GM19351 (cell line): ENCODE measurements around the gene SETX.

ENCODE experiments used
- ATAC-seq: cut with Tn5 transposase; IDR thresholded peaks from one replicate; pipeline ENCODE4 v1.9.1; 2021; ENCODE audit warnings: mild to moderate bottlenecking, moderate library complexity; ENCODE audit not compliant: unreplicated experiment

The SETX gene

DNA sequence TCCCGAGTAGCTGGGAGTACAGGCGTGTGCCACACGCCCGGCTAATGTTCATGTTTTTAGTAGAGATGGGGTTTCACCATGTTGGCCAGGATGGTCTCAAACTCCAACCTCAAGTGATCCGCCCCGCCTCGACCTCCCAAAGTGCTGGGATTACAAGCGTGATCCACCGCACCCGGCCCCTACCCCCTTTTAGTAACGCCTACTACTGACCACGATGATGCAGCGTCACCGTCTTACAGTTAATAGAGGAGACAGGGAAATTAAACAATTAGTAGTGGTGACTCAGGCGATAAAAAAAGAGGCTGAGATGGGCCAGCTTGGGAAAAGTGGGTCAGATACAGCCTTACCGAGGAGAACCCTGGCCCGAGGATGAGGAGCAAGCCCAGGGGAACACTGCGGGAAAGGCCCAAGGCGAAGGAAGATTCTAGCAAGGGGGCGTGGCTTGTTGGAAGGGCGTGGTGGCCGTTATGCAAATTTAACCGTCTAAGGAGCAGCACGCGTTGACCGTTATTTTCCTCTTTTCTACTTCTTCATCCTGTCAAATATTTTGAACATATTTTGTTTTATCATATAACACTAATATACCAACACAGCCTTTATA is 1.6 kb upstream of the SETX start:
- no peak for ATAC-seq

GRCh38 chr9:132351404-132352045 is 3.3 kb downstream of the SETX start:
- no peak for ATAC-seq

DNA sequence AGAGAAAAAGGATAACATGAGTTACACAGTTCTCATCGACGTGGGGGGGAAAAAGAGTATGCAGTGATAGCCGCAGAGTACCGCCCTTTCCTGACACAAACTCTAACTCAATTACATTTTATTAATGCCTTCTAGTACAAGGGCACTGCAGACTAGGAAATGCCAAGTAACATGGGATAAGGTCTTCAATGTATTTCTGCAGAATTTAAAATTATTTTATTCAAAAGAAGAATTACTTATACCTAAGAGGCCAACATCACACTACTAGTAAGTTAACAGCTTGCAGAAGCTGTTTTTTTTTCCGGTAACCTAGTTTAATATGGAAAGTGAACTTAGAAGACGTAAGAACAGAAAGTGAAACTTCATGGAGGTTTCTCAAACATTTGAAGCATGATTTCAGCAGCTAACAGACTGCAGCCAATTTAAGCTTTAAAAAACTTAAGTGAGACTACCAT is 3.9 kb downstream of the SETX start:
- ATAC-seq, result no peak

- ATAC-seq, result no peak
Measured at GRCh38 chr9:132348676-132349075, 6.1 kb downstream of the SETX start.

- ATAC-seq, result no peak
Measured at GRCh38 chr9:132346177-132346576, 8.6 kb downstream of the SETX start.

DNA sequence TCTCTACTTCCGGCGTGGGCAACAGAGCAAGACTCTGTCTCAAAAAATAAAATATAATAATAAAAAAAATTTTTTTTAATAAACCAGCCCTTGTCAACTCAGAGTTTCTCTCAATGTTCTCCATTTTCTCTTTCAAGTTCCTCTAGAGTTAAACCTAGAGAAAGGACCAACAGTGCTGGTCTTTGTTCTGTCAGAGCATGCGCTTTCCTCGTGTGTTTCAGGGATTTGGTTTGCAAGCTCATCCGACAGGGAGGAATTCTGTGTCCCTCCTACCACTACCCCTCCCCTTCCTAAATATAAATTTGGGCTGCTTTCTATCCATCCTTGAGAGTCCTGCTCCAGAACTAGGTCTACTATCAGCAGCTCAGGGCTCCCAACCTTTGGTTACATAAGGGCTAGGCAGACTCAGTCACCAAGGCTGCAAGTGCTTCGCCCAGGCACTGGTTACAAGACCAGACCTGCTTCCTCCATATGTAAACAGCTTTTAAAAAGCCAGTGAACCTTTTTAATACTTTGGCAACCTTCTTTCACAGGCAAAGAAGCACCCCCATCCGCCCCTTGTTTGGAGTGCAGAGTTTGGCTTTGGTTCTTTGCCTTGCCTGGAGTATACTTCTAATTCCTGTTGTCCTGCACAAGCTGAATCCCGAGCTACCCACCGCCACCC is 13.5 kb downstream of the SETX start:
- ATAC-seq, result no peak

- no peak for ATAC-seq
Measured at GRCh38 chr9:132334364-132334763, 20.4 kb downstream of the SETX start.

- ATAC-seq, result no peak
Measured at GRCh38 chr9:132333556-132333955, 21.2 kb downstream of the SETX start.

DNA sequence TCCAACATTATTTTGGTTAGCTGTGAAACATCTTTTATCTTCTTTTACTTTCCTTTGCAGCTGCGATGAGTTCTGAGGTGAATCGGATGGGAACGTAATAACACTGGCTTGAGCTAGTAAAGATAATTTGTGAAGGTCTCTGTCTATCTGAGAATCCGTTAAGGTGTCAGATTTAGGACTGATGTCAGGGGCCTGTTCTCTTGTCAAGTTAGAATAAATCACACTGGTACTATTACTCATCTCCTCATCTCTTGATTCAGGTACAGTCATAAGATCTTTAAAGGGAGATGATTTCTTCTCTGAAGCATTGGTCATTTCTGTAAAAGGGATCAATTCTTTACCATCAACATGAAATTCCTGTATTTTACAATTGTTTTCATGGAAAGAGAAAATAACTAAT is 26.2 kb downstream of the SETX start:
- ATAC-seq, result no peak

- ATAC-seq, result no peak
Measured at GRCh38 chr9:132327537-132327936, 27.2 kb downstream of the SETX start.

DNA sequence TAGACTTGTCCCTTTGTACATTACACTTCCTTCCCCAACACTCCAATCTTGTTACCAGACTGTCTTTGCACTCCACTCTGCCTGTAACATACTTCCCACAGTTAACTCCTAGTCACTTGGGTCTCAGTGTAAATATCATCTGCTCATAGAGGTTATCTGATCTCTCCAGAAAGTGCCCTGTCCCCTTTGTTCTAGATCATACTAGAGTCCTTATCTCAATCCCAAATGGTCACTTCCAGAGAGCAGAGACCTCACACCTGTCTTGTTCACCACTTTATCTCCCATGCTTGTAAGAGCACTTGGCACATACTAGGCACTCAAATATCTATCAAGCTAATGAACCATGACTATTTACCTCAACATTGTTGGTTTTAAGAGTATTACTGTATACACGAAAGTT is 30.4 kb downstream of the SETX start:
- no peak for ATAC-seq

DNA sequence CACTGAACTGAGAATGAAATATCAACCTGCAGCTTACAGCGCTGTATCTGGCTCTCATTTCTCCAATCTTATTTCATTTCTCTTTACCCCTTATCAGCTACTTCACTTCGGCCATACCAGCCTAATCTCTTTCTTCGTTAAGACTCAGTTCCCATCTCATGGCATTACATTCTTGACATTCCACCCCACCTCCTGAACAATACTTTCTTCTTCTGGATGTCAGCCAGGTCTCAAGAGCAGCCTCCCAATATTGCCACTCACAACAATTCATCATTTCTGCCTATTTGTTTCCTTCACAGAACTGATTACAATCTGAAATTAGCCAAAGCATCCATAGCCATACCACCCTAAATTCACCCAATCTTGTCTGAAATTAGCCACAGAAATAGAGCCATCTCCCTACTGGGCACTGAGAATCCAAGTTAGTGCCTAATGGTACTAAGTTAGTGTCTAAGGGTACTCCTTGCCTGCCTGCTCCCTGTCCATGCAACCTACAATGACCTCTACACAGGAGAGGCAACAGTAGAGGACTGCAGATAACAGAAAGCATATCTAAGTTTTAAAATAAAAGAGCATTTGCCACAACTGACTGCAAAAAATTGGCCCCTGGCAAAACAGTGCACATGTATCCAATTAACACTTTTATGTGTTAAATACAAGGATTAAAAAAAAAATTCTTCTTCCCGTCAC is 35.2 kb downstream of the SETX start:
- ATAC-seq, result no peak

- no peak for ATAC-seq
Measured at GRCh38 chr9:132312873-132313272, 41.9 kb downstream of the SETX start.

GRCh38 chr9:132312426-132312825 is 42.4 kb downstream of the SETX start:
- no peak for ATAC-seq

DNA sequence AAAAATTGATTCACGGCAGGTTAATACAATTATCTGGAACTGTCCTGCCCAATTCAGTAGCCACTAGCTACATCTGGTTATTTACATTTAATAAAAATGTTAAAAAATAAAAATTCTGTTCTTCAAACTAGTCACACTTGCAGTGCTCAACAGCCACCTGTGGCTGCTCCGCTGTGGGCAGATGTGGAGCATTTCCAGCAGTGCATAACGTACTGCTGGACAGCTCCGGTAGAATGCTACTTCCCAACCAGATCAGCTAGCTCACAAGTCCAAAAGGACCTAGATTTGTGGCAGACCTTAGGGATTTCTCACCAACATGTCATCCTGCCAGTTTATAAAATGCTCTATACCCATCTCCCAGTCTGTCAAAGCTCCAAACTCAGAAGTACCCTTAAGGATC is 42.8 kb downstream of the SETX start:
- ATAC-seq, result no peak

- ATAC-seq, result no peak
Measured at GRCh38 chr9:132309056-132309455, 45.7 kb downstream of the SETX start.

DNA sequence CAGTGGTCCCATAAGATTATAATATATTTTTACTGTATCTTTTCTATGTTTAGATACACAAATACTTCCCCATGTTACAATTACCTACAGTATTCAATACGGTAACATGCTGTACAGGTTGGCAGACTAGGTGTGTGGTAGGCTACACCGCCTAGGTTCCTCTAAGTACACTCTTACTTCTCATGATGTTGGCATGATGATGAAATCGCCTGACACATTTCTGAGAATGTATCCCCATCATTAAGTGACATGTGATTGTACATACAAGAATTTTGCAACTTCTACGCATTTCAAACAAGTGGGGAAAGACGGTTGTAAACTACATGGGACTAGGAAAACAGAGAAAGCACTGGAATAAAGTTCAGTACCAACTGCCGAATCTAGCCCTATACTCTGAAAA is 53.3 kb downstream of the SETX start:
- ATAC-seq, result no peak

GRCh38 chr9:132299221-132299620 is 55.6 kb downstream of the SETX start:
- ATAC-seq, result no peak

GRCh38 chr9:132295181-132295580 is 59.6 kb downstream of the SETX start:
- ATAC-seq, result no peak

- no peak for ATAC-seq
Measured at GRCh38 chr9:132293145-132293721, 61.6 kb downstream of the SETX start.

- no peak for ATAC-seq
Measured at GRCh38 chr9:132288966-132289365, 65.8 kb downstream of the SETX start.
